GM18508 (cell line): ENCODE measurements around the gene TOP3B.

Experiments
- ATAC-seq: cut with Tn5 transposase; IDR thresholded peaks from one replicate; pipeline ENCODE4 v1.9.1; 2021; ENCODE audit warnings: moderate number of reproducible peaks; ENCODE audit not compliant: insufficient read depth, unreplicated experiment

The TOP3B gene

DNA sequence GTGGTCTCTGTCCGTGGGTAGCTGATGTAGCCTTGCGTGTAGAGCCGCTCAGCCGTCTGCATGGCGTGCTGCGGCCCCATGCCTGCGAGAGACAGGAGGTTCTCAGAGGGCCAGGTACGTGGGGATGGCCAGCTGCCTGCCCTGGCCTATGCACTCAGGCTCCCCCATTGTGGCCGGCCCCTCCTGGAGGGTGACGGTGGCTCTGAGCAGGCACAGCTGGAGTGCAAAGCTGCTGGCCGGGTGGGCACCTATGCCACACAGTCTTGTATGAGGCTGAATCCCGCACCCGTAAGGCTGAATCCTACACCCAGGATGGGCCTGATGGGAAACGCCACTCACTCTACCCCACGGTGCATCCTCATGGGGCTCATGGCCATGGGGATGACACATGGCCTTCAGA, 18.4 kb downstream of the TOP3B start:
- no peak for ATAC-seq

DNA sequence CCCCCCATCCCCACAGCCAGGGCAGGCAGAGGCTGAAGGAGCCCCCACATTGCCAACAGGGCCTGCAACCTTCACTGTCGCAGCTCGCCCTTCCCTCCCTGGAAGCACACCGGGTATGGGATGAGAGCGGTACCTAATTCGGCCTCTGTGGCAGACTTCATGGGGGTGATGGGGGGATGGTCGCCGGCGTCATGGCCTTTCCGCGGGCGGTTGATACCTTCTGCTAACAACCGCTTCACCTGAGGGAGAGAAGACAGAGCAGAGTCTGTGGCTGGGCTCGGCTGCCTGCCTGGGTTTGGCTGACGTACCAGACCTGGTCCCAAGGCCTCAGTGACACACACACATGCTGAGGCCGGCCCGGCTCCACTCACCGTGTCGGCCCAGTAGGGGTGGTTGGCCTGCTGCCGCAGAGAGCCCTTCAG, 18.8 kb downstream of the TOP3B start:
- no peak for ATAC-seq

- no peak for ATAC-seq
Observed at GRCh38 chr22:21963286-21963685, 19.3 kb downstream of the TOP3B start.

GRCh38 chr22:21962655-21962949, 20.0 kb downstream of the TOP3B start:
- no peak for ATAC-seq

- ATAC-seq: no peak
Observed at GRCh38 chr22:21961886-21962654, 20.5 kb downstream of the TOP3B start.

DNA sequence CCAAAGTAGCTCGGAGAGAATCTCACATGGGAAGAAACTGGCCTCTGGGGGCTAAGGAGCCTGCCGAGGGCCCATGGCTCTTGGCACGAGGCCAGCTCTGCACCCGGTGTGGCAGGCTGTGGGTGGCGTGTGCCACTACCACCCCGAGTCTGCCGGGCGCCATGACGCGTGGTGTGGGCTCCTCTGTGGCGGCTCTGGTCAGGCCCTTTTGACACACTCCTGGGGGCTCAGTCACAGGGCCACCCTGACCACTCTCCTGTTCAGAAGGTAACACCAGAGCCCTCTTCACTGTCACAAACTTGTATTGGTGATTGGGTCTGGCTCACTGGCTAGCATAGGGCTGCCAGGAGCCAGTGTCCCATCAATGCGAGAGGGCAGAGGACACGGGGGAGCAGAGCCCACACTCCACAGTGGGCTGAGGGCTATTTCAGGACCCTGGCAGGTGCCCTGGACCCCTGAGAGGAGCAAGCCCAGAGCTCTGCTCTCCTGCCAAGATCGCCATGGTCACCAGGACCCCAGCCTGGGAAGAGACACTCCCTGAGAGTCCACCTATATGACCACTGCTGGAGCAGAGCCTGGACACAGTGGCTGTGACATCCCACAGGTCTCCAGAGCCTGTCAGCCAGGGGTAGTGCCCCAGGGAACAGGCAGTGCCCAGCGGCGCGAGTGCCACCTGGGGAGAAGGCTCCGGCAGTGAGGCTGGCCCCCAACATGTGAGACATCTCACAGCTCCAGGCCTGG, 21.3 kb downstream of the TOP3B start:
- ATAC-seq: no peak

GRCh38 chr22:21960200-21961126, 22.1 kb downstream of the TOP3B start:
- no peak for ATAC-seq

GRCh38 chr22:21959274-21960074, 23.1 kb downstream of the TOP3B start:
- no peak for ATAC-seq

DNA sequence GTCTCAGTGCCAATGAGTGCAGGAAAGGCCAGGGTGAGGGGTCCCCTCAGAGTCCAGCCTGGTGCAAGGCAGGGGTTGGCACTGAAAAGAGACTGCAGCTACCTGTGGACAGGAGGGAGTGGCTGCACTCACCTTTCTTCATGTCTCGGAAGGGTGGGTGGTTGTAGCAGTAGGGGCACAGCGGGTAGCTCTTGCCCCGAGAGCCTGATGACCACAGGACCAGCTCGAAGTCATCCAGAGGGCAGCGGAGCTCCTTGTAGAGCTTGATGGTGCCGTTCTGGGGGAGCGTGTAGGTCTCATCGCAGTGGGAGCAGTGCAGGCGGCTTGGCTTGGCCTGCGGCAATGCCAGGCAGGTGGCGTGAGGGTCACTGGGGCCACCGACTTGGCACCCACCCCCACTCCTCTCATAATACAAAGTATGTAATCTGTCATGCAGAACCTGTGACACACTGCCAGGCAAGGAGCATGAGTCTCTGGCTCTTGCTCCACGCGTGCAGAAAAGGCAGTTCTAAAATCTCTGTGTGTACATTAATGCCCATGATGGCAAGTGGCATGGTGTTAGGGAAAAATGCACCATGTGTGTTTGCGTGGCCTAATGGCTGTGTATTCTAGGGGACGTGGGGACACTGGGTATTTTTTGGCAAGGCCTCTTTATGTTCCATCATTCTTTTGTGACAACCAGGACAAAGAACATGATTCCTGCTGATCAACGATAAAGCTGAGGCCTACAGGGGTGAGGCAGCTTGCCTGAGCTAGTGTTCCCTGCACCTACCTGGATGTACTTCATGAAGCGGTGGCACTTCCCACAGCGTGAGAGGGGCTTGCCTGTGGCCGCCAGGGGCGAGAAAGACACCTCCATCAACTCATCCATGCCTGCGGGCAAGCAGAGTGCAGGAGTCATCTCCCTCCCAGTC, 24.0 kb downstream of the TOP3B start:
- no peak for ATAC-seq

- ATAC-seq: no peak
Observed at GRCh38 chr22:21952586-21953571, 29.7 kb downstream of the TOP3B start, which contains the start of gene PPM1F. Gene PPM1F (minus strand): TSS chr22:21952848. CDS start chr22:21946048, 6,800 bp downstream.

DNA sequence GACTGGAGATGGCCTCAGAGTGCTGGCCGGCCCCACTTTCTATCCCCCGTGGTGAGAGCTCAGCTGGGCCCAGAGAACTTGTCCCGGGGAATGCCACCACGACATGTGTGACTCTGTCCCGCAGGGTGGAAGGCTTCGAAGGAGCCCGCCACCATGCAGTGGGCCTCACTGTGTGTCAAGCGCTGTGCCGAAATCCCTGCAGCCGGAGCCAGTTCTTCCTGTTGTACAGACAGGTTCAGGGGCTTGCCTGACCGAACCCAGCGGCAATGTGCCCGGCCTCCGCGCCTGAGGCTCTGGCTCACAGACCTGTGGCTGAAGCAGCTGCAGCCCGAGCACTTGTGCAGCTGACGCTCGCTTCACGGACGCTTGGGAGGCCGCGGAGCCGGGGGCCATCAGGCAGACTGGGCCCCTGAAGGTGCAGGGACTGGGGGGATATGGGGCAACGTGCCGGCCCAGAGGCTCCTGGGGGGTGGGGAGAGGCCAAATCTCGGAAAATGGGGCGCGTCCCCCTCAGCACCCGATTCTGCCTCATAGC, 30.6 kb downstream of the TOP3B start:
- ATAC-seq: no peak

DNA sequence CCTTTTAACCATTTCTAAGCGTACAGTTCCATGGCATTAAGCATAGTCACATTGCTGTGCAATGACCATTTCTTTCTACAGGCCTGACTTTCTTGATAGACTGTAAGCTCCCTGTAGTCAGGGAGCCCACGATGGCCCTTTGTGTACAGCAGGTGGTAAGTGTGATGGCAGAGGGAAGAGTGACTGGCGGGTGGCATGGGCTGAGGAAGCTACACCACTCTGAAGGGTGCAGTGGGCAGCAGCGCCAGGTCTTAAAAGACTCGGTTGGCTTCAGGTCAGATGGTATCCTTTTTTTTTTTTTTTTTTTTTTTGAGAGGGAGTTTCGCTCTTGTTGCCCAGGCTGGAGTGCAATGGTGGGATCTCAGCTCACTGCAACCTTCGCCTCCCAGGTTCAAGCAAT, 31.5 kb downstream of the TOP3B start:
- ATAC-seq: no peak

- ATAC-seq: no peak
Observed at GRCh38 chr22:21949948-21950347, 32.6 kb downstream of the TOP3B start.

DNA sequence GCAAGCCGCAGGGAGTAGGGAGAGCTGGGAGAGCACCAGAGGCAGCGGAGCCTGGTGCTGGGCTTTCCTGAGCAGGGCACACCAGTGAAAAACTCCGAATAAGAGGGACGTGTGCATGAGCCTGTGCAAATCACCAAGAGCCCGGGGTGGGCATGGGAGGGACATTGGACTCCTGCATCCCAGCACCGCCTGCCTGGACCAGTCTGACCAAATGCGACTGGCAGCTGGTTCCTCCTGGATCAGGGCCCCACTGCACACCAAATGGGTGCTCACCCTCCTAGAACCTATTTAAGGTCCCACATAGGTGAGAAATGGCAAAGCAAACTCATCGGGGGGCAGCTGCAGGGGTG, 33.0 kb downstream of the TOP3B start:
- no peak for ATAC-seq

DNA sequence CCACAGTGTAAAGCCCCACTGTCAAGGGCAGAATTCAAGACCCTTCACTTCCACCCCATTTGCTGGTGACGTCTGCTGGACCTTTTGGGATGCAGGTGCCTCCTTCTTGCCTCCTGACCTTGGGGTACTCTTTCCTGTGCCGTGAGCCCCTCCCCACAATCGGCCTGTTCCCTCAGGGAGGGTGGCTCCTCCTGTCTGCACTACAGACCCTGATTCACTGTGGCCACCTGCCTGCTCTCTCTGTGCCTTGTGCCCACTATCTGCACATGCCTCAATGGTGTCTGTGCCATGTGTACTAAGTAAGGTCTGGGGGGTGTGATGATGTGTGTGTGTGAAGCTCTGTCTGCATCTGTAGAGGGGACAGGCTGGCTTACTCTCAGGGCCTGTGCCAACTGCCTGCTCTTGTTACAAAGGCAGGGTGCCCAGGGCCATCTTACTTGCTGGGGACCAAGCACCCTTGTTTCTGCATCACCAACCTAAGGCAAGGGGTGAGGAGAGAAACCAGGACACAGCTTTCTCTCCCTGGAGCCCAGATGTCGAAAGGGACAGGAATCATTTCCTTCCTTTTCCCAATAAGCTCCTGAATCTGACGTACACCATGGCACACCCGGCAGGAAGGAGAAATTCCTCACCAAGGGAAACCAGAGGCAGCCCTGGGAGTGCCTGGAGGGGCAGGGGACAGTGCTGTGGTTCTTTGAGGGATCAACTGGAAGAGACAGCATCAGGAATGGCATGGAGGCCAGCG, 33.6 kb downstream of the TOP3B start:
- ATAC-seq: no peak

DNA sequence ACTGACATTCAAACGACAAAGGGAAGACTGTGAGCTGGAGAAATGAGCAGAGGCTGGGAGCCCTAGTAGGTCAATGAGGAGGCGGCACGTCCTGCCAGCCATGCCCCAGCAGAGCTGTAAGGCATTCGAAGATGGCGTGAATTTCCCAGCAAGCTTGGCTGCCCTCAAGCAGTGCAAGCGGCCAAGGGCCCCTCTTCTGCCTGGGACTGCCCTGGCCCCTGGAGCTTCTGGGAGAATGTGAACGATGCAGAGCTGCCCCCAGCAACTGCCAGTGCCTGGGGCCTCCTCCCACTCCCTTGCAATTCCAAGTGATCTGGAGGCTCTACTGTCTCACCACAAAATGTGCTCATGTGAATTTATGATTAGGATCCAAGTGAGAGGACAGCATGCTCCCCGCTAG, 34.2 kb downstream of the TOP3B start:
- ATAC-seq: no peak
